Fibroblast of the aortic adventitia (primary cell): ENCODE data around the gene HTT. TPM values are rescaled to one million over a fixed set of nuclear protein-coding genes. Genes with fewer than 3 reads are reported as not detected.

ENCODE experiments used
- DNase-seq: peaks from one replicate; pipeline ENCODE4 v3.0.0-alpha.2; 2010; ENCODE audit warnings: low read depth
- H3K4me3 ChIP-seq: 2 replicates; pipeline ENCODE4 v1.5.1; 2011; ENCODE audit warnings: low read depth, mild to moderate bottlenecking, control low read depth, low read length, moderate library complexity
- total RNA-seq: library from RNA; depleted of rRNA; stranded (reverse); fragments of >200 nt; gene quantifications from 2 replicates; pipeline ENCODE4 v1.2.3, GENCODE V29; 2012; ENCODE audit warnings: low replicate concordance
- TF ChIP-seq, protein P1 (sequence below): IDR thresholded peaks from 2 replicates; pipeline ENCODE4 v1.5.1; 2011; ENCODE audit warnings: mild to moderate bottlenecking, low read length, control low read depth, inconsistent platforms; ENCODE audit not compliant: insufficient read depth

Gene HTT
- total RNA-seq, 1 donor: 49.9 TPM

DNA sequence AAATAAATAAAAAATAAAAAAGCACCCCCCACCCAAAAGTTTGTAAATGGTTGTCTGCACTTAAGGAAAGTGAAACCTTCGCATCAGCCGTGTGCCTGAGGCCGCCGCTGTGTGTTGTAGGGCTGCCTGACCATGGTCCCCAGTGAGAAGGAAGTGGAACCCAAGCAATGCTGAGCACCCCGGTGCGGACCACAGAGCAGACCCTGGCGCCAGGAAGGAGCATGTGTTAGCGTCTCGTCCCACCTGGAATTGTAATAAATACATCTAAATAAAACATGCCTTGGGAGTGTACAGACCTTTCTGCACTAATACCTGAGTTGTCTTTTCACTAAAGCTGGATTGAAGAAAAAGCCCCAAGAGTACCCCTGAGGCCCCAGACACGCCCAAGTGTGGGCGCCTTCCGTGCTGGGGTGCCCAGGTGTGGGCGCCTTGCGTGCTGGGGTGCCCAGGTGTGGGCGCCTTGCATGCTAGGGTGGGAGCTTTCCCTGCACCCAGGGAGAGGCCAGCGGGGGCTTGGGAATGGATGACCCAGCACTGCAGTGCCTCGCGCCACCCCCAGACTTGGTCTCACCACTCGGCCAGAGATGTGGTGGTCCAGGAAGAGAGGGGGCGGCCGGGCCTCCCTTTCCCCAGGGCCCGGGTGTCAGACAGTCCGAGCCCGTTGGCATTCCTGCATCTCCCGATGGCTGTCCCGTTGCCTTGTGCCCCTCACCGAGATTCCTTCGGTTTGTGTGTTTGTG lies 33.9 kb upstream of the HTT start:
- no peak overlapping the region for H3K4me3 ChIP-seq
- no peak for DNase-seq
- TF ChIP-seq, protein P1, sequence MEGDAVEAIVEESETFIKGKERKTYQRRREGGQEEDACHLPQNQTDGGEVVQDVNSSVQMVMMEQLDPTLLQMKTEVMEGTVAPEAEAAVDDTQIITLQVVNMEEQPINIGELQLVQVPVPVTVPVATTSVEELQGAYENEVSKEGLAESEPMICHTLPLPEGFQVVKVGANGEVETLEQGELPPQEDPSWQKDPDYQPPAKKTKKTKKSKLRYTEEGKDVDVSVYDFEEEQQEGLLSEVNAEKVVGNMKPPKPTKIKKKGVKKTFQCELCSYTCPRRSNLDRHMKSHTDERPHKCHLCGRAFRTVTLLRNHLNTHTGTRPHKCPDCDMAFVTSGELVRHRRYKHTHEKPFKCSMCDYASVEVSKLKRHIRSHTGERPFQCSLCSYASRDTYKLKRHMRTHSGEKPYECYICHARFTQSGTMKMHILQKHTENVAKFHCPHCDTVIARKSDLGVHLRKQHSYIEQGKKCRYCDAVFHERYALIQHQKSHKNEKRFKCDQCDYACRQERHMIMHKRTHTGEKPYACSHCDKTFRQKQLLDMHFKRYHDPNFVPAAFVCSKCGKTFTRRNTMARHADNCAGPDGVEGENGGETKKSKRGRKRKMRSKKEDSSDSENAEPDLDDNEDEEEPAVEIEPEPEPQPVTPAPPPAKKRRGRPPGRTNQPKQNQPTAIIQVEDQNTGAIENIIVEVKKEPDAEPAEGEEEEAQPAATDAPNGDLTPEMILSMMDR: no peak

DNA sequence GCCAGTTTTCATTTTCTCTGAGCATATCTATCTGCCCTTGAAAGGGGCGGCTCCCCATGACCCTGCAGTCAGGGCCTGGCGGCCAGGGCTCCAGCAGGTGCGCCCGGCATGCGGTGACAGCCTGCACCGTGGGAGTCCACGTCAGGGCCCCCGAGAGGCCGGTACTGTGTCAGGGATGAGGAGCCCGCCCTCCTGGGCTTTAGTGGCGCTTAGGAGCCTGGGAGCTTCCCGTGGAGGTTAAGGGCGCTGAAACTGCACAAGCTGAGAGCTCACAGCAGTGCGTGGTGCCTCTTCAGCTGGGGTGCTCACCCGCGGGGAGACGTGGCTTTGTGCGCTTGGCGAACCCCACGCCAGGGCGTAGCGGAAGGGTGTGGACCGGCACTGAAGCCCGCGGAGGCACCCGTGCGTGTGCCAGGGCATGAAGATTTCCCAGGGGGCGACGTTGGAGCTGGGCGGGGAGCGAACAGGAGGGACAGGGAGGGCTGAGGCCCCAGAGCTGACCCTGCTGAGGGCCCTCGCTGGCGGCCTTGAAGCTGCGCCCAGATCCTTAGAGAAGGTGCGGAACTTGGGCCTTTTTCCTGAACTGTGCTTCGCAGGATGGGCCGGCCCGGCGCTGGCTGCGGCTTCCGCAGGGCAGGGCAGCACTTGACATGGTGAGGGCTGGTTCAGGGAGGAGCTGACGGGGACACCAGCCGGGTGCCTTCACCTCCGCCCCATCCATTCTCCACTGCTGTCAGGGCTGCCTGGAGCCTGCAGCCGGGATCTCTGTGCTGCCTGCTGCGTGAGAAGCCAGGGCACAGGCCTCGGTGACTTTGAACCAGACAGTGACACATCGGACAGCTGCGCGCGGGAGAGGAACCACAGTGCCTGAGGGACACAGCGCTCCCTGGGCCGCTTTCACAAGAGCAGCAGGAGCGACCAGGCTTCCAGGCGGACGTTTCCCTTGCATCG lies 33.0 kb upstream of the HTT start:
- peak; percentile 36 for DNase-seq
- peak overlapping the region; percentile 56 for H3K4me3 ChIP-seq
- TF ChIP-seq, protein P1: no peak

DNA sequence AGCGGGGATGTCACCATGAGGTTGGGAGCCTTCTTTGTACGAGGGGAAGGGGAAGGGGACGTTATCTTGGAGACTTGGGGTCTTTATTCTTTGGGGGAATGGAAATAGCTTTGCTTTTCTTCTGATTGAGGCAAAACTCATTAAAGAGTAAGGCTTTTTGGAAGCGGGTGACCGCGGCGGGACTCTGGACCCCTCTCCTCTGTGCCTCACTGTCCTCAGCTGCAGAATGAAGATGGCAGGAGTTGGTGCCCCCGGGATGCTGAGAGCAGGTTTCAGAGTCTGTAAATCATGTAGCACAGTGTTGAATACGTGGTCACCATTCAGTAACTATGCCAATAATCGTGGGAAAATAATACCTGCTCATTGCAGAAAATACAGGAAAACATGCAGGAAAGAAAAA lies 32.3 kb upstream of the HTT start:
- no peak for DNase-seq
- peak overlapping the region; percentile 56 for H3K4me3 ChIP-seq
- TF ChIP-seq, protein P1: no peak

DNA sequence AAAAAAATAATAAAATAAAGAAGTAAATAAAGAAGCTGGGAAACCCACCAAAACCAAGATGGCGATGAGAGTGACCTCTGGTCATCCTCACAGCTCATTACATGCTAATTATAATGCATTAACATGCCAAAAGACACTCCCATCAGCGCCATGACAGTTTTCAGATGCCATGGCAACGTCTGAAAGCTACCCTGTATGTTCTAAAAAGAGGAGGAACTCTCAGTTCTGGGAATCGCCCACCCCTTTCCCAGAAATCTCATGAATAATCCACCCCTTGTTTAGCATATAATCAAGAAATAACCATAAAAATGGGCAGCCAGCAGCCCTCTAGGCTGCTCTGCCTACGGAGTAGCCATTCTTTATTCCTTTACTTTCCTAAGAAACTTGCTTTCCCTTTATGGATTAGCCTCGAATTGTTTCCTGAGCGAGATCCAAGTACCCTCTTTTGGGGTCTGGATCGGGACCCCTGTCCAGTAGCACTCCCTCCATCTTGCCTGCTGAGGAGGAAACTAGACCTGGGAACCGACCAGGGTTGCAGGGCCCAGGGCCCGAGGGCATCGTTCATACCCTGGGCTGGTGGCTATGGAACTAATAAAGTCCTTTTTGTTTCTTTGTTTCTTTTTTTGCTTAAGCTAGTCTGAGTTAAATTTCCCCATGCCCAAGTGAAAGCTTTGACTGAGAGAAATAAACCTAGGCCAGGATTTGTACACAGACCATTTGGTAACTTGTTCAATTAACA lies 31.0 kb upstream of the HTT start:
- no peak overlapping the region for H3K4me3 ChIP-seq
- DNase-seq: no peak
- TF ChIP-seq, protein P1: no peak

DNA sequence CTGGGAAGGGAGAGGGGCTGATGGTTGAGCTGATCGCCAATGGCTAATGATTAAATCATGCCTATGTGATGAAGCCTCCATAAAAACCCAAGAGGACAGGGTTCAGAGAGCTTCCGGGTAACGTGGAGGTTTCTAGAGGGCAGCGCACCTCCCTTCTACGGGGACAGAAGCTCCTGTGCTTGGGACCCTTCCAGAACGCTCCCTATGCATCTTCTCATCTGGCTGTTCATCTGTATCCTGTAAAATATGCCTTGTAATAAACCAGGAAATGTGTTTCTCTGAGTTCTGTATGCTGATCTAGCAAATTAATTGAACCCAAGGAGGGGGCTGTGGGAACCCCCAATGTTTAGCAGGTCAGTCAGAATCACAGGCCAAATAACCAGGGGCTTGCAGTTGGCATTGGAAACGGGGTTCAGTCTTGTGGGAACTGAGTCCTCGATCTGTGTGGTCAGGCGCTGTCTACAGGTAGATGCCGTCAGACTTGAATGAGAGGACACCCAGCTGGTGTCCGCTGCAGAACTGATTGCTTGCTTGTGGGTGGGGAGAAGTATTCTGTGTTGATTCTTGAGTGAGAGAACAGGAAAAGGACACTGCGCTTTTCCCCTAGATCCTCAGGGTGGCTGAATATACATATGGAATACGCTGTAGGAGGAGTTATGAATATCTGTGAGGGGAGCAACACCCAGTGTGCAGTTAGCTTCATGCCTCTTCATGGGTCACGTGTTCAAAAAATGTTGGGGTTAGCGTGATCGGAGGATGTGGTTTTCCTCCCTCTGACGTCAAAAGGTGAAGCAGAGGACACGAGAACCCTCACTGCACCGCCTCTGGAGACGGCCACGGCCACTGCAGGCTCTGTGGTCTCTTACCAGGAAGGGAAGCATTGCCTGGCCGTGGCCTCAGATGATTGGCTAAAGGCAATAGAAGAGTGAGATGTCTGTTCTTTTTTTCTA lies 29.3 kb upstream of the HTT start:
- DNase-seq: peak; percentile 51
- H3K4me3 ChIP-seq: no peak overlapping the region
- TF ChIP-seq, protein P1: no peak

DNA sequence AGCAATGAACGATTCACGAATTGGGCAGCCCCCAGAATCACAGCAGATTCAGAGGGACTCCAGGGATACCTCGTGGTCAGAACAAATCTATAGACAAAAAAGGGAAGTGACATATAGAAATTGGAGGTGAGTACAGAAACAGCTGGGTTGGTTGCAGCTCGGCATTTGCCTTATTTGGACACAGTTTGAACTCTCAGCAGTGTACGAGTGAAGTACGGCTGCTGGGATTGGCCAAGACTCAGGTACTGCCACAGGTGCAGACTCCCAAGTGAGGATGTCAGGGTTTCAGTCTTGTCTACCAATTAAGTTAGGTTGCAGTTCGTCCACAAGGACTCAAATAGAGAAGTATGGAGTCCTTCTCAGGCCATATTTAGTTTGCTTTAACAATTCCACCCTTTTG lies 28.3 kb upstream of the HTT start:
- DNase-seq: no peak

More for the DNA sequence above, 28.3 kb upstream of the HTT start:
- H3K4me3 ChIP-seq: no peak overlapping the region
- TF ChIP-seq, protein P1: no peak
